Sigmoid colon (tissue), 3 donors: ENCODE measurements around the gene CDPF1.
"Not testable (repeated sequence)": the region's sequence is repeated elsewhere in the genome, so short reads cannot be mapped to it uniquely, and the experiment has no call there.

ENCODE experiments used
- CTCF ChIP-seq, 4 experiments: fragments of 450-650 bp in 3 of 4; fragments of 200-600 bp in 1 of 4; IDR thresholded peaks; one replicate each; pipeline ENCODE4 v1.5.1; 2016 to 2019; ENCODE audit warnings: antibody characterized with exemption in 4 of 4, mild to moderate bottlenecking in 3 of 4, moderate library complexity in 2 of 4
- POLR2A ChIP-seq, 2 donors: fragments of 450-650 bp; IDR thresholded peaks; one replicate each; pipeline ENCODE4 v1.6.1; 2016; ENCODE audit warnings: antibody characterized with exemption in 2 of 2, mild to moderate bottlenecking in 2 of 2, moderate library complexity in 2 of 2

DNA sequence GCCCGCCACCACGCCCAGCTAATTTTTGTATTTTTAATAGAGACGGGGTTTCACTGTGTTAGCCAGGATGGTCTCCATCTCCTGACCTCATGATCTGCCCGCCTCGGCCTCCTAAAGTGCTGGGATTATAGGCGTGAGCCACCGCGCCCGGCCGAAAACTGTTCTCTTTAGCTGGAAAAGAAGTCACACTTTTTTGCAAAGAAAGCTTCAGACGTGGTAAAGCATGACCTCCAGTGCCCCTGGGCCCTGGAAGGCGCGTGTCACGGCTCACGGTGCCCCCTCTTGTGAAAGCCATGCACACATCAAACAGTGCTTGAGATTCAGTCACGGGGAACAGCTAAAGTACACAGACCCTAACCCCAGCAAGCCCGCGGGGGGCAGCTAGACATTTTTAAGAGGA, 51.3 kb downstream of the CDPF1 start:
- not testable (repeated sequence) for TF ChIP-seq CTCF, POLR2A (IDR thresholded peaks at IDR 0.05)
